Spleen (tissue), 7 donors: ENCODE results near the gene DDX52.

Source experiments
- CTCF ChIP-seq, 11 experiments: fragments of 200-600 bp in 7 of 11; fragments of 450-650 bp in 4 of 11; sonication (generic) in 4 of 11; IDR thresholded peaks in 8 of 11; conservative IDR thresholded peaks in 3 of 11; 1 replicate in 7 of 11; 2 replicates in 4 of 11; pipeline versions ENCODE4 v1.4.0 to v1.8.0; 2016 to 2021; ENCODE audit warnings: antibody characterized with exemption in 11 of 11, inconsistent platforms in 4 of 11, mild to moderate bottlenecking in 1 of 11
- POLR2A ChIP-seq, 3 donors: fragments of 450-650 bp; IDR thresholded peaks; one replicate each; pipeline ENCODE4 v1.5.1; 2017; ENCODE audit warnings: antibody characterized with exemption in 3 of 3, mild to moderate bottlenecking in 1 of 3
- donor health status: DM: no; HTN: no; CAD: no; lungs with moderate emphysema.
- donor health status: DM: no; HTN: no; CAD: no.
- donor health status: DM: no; HTN: no; CAD: no.

- TF ChIP-seq CTCF (IDR thresholded peaks at IDR 0.05 in 8 of 11, conservative IDR thresholded peaks at IDR 0.05 in 3 of 11) = no peak
- TF ChIP-seq POLR2A (IDR thresholded peaks at IDR 0.05) = no peak
Observed at GRCh38 chr17:37648555-37648954, 5.3 kb upstream of the DDX52 start.
